Astrocyte of the spinal cord (primary cell): ENCODE measurements around the gene SPACDR.

ENCODE experiments used
- DNase-seq: peaks from one replicate; pipeline ENCODE4 v3.0.0; 2011; ENCODE audit warnings: low read depth, low spot score
- H3K4me3 ChIP-seq: 2 replicates; pipeline ENCODE4 v1.5.1; 2011; ENCODE audit warnings: low read depth, mild to moderate bottlenecking, low read length, moderate library complexity
- CTCF ChIP-seq: IDR thresholded peaks from 2 replicates; pipeline ENCODE4 v1.5.1; 2012; ENCODE audit warnings: low read depth, mild to moderate bottlenecking, low read length, inconsistent platforms
- in situ Hi-C: cut with HindIII; loops from 2 replicates; pipeline ENCODE4 v1.10.0; 2017; ENCODE audit warnings: low sequenced_read_pairs

SPACDR gene

GRCh38 chr7:100483722-100484672, 19.9 kb upstream of the SPACDR start, which contains the start of gene NYAP1:
NYAP1 (plus strand) TSS chr7:100483927; CDS start chr7:100485312, 1,385 bp downstream.
- TF ChIP-seq CTCF, result no peak
- peak within 1 kb of the TSS; percentile 47 for H3K4me3 ChIP-seq
- DNase-seq, result peak; percentile 38
- in situ Hi-C loops, result no loop called here

DNA sequence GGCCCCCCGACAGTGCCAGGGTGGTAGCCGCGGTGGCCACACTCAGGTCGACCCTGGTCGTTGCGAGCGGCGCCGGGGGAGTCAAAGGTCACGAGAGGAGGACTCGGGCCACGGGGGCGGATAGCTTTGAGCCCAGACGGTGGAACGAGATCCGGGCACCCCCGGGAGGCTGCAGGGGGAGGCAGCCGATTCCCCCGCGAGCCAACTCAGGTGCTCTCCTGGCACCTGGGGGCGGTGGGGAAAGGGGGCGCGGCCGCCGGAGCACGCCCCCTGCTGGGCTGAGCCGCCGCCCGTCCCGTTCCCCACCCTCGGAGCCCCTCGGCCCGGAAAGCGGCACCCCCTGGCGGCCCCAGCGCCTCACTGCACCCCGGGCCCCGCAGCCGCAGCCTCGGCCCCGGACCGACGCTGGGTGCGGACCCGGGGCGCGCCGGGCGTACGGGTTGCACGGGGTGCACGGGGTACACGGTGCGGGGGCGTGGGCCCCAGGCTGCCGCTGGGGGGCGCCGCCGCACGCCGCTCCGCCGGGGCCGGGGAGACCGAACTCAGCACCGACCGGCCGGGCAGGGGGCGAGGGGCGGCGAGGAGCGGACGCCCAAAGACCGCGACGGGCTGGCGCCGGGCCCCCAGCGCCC, 19.1 kb upstream of the SPACDR start:
- in situ Hi-C loops, result no loop called here
- TF ChIP-seq CTCF, result peak; percentile 73
- peak overlapping the region; percentile 47 for H3K4me3 ChIP-seq
- DNase-seq, result peak; percentile 20

DNA sequence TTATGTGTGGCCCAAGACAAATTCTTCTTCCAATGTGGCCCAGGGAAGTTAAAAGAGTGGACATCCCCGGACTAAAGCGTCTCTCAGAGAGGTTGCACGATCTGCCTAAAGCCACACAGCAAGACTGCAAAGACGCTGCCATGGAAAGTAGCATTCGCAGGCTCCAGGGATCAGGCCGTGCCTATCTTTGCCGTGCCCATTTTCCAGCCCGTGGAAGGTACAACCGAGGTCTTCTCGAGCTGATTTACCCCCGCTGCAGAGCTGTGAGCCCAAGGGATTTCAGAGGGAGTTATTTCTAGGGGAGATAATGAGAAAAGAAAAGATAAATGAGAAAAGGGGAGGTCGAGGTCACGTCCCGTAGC, 18.6 kb upstream of the SPACDR start:
- DNase-seq, result no peak
- in situ Hi-C loops, result no loop called here
- no peak for TF ChIP-seq CTCF
- H3K4me3 ChIP-seq, result peak overlapping the region; percentile 47

GRCh38 chr7:100481466-100481865, 17.4 kb upstream of the SPACDR start:
- H3K4me3 ChIP-seq, result no peak overlapping the region
- no peak for DNase-seq
- TF ChIP-seq CTCF, result no peak
- in situ Hi-C loops, result no loop called here

GRCh38 chr7:100478958-100479660, 15.0 kb upstream of the SPACDR start, which contains the start of gene TSC22D4:
TSC22D4 (minus strand) TSS chr7:100479214; CDS start chr7:100478038, 1,176 bp downstream.
- DNase-seq, result peak; percentile 95
- in situ Hi-C loops, result no loop called here
- H3K4me3 ChIP-seq, result peak within 1 kb of the TSS; percentile 94
- no peak for TF ChIP-seq CTCF

DNA sequence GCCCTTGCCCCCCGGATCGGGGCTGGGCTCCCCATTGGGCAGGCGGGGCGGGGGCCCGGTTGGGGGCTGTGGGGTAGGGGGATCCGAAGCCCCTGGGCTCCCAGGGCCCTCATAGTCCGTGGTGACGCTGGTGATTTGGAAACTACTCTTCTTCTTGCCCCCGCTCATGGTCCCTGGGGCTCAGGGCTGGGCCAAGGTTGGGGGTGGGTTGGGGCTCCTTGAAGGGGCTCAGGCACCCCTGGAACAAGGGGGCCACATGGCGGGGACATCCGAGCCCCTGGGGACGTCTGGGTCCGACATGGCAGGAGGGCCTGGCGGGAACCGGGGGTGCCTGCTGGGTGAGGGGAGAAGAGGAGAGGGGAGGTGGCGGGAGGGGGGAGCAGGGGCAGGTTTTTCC, 13.8 kb upstream of the SPACDR start:
- H3K4me3 ChIP-seq, result peak overlapping the region; percentile 94
- in situ Hi-C loops, result no loop called here
- TF ChIP-seq CTCF, result no peak
- peak; percentile 13 for DNase-seq
